ENCODE results near the gene PACSIN2.
A peak's percentile ranks its signal among the peaks of the same experiment; 100 is the strongest.

Gene PACSIN2

DNA sequence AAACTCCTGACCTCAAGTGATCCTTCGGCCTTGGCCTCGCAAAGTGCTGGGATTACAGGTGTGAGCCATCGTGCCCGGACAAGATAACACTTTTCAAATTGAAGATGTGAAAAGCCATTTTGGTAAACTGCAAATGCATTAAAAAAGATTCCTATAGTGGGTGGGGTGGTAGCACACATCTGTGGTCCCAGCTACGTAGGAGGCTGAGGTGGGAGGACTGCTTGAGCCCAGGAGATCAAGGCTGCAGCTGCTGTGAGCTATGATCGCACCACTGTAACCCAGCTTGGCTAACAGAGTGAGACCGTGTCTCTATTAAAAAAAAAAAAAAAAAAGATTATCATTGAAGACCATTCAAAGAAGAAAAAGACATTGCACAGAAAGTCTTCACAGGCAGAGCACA, 140.9 kb downstream of the PACSIN2 start:
- Histone ChIP-seq H3K27me3 (ENCODE audit: insufficient read depth, low read length) (no peaks in the 10 kb centered on the region), H3K36me3 (ENCODE audit: insufficient read depth, low read length) (no peaks in the 10 kb centered on the region), H2AFZ (ENCODE audit: low read length, unreplicated experiment) (no peak overlapping the region), H3K4me1 (ENCODE audit: control insufficient read depth, insufficient read depth, low read length, unreplicated experiment) (no peaks in the 10 kb centered on the region), H3K27ac (ENCODE audit: low read depth, low read length) (no peak overlapping the region), H3K79me2 (ENCODE audit: control insufficient read depth, insufficient read depth, low read length, unreplicated experiment) (no peaks in the 10 kb centered on the region), H3K4me3 (ENCODE audit: low read depth, low read length) (no peak overlapping the region)

DNA sequence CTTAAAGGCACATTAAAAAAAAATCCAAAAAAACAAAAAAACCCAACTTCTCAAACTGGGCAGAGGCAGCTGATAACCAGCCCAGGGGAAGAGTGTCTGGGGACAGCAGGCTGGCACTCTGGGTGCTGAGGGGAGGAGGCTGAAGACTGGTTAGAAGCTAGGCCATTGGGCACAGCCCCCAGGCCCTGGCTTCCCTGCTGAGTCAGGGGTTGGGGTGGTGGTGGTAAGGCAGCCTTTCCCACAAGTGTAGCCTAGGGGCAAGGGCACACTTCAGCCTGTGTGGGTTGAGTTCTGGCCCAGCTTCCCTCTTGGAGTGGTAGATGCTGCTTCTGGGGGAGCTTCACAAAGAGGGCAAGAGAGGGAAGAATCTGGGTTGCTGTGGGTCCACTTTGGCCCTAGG, 141.6 kb downstream of the PACSIN2 start:
- H2AFZ ChIP-seq (ENCODE audit: low read length, unreplicated experiment) = no peak overlapping the region
- H3K27me3 ChIP-seq (ENCODE audit: insufficient read depth, low read length) = no peaks in the 10 kb centered on the region
- no peaks in the 10 kb centered on the region for H3K36me3 ChIP-seq (ENCODE audit: insufficient read depth, low read length)
- no peaks in the 10 kb centered on the region for H3K4me1 ChIP-seq (ENCODE audit: control insufficient read depth, insufficient read depth, low read length, unreplicated experiment)
- no peaks in the 10 kb centered on the region for H3K79me2 ChIP-seq (ENCODE audit: control insufficient read depth, insufficient read depth, low read length, unreplicated experiment)
- H3K27ac ChIP-seq (ENCODE audit: low read depth, low read length) = no peak overlapping the region
- no peak overlapping the region for H3K4me3 ChIP-seq (ENCODE audit: low read depth, low read length)

DNA sequence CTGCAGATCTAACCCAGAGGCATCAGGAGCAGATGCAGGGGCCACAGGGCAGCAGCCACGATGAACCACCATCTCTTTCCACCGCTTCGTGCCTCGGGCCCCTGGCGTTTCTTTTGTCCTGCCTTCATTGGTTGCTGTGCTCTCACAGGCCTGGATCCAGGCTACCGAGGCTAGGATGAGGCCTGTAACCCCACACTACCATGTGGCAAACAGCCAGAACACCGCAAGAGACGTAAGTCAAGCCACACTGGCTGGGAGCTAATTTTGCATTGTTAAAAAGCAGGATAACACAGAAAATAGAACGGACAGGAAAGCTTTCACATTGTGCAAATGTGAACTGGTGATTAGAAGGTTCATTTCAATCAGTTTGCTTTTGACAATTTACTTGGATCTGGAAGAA, 142.1 kb downstream of the PACSIN2 start:
- no peaks in the 10 kb centered on the region for H3K4me1 ChIP-seq (ENCODE audit: control insufficient read depth, insufficient read depth, low read length, unreplicated experiment)
- H3K27ac ChIP-seq (ENCODE audit: low read depth, low read length) = no peak overlapping the region
- H3K36me3 ChIP-seq (ENCODE audit: insufficient read depth, low read length) = no peaks in the 10 kb centered on the region

DNA sequence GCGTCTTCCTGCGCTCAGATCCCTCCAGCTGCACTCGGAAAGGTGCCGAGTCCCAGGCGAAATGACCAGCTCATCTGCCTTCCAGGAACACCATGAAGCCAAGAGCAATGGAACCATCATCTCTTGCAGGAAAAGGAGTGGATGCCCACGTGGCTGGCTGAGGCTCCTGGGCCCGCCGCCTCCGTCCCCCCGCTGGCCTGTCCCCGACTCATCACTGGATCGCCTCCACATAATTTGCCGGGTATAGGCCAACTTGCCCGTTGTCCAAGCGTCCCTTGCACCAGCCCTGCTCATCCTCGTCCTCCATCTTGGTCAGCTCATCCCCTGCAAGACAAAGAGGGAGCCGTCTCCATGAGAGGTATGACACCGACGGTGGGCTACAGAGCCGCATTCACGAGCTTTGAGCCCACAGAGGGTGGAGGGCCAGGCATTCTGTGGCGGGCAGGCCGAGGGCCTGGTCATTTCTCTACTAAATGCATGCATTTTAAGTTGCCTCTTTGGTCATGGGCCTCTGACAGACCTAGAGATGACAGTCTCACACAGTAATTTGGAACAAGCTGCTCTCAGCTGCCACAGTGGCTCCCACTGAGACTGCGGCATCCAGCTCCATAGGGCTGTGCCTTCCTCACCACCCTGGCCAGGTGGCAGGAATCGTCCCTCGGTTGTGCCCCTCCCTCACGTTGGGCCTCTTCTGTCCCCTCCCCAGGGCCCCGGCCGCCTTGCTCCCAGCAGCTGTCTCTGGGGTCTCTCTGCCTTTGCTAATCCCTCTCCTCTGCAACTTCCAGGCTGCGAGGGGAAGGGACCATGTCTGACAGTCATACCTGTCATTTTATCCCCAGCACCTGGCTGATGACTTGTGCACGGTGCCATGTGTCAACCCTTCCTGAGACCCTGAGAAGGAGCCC, 143.6 kb downstream of the PACSIN2 start:
- no peaks in the 10 kb centered on the region for H3K36me3 ChIP-seq (ENCODE audit: insufficient read depth, low read length)
- H3K27me3 ChIP-seq (ENCODE audit: insufficient read depth, low read length) = no peaks in the 10 kb centered on the region
- no peak overlapping the region for H2AFZ ChIP-seq (ENCODE audit: low read length, unreplicated experiment)
- no peak overlapping the region for H3K4me3 ChIP-seq (ENCODE audit: low read depth, low read length)
- H3K79me2 ChIP-seq (ENCODE audit: control insufficient read depth, insufficient read depth, low read length, unreplicated experiment) = no peaks in the 10 kb centered on the region
- H3K4me1 ChIP-seq (ENCODE audit: control insufficient read depth, insufficient read depth, low read length, unreplicated experiment) = no peaks in the 10 kb centered on the region
- no peak overlapping the region for H3K27ac ChIP-seq (ENCODE audit: low read depth, low read length)

More for the DNA sequence above, 142.1 kb downstream of the PACSIN2 start:
- no peak overlapping the region for H3K4me3 ChIP-seq (ENCODE audit: low read depth, low read length)
- H3K27me3 ChIP-seq (ENCODE audit: insufficient read depth, low read length) = no peaks in the 10 kb centered on the region
- H2AFZ ChIP-seq (ENCODE audit: low read length, unreplicated experiment) = no peak overlapping the region
- H3K79me2 ChIP-seq (ENCODE audit: control insufficient read depth, insufficient read depth, low read length, unreplicated experiment) = no peaks in the 10 kb centered on the region

DNA sequence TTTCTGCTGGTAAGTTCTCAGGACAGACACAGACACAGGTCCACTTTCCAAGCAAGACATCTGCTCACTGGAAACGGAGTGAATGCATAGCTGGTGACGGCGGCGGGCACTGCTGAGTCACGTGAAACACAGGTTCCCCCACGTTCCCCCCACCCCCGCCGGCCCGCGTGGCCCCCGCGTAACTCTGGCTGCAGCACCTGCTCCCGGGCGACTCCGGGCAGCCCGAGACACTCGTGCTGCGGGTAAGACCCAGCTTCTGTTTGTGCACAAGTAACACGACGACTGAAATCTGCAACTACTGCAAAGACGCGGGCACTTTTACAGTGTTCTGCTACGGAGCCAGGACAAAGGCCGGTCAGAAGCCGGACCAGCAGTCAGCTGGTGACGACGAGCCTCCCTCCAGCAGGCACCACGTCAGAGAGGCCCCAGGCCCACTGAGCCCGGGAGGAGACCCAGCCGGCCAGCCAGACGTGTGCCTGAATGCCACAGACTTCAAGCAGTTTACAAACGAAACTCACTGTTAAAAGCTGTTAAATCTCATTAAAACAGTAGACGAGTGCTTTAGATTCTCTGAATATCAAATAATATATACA, 145.0 kb downstream of the PACSIN2 start:
- Histone ChIP-seq H3K27me3 (ENCODE audit: insufficient read depth, low read length) (no peaks in the 10 kb centered on the region), H3K36me3 (ENCODE audit: insufficient read depth, low read length) (no peaks in the 10 kb centered on the region), H2AFZ (ENCODE audit: low read length, unreplicated experiment) (no peak overlapping the region), H3K27ac (ENCODE audit: low read depth, low read length) (no peak overlapping the region), H3K4me1 (ENCODE audit: control insufficient read depth, insufficient read depth, low read length, unreplicated experiment) (no peaks in the 10 kb centered on the region), H3K4me3 (ENCODE audit: low read depth, low read length) (no peak overlapping the region), H3K79me2 (ENCODE audit: control insufficient read depth, insufficient read depth, low read length, unreplicated experiment) (no peaks in the 10 kb centered on the region)

DNA sequence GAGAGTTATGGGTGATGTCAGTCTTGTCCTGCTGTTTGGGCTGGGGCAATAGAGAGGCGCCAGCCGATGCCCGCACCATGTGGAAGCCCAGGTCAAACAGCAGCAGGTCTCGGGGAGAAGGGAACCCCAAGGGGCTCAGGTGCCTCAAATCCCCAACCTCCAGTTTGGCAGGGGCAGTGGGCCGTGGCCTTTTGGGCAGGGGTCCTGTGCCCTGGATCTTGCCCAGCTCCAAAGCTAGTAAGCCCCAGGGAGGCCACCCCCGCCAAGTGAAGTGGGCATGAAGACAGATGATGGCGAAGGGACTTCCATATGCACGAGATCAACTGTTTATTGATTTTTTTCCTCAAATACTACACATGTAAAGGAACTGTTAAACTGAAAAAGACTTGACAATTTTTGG, 145.5 kb downstream of the PACSIN2 start:
- Histone ChIP-seq H2AFZ (ENCODE audit: low read length, unreplicated experiment) (no peak overlapping the region), H3K36me3 (ENCODE audit: insufficient read depth, low read length) (no peaks in the 10 kb centered on the region), H3K4me3 (ENCODE audit: low read depth, low read length) (no peak overlapping the region), H3K4me1 (ENCODE audit: control insufficient read depth, insufficient read depth, low read length, unreplicated experiment) (no peaks in the 10 kb centered on the region), H3K79me2 (ENCODE audit: control insufficient read depth, insufficient read depth, low read length, unreplicated experiment) (no peaks in the 10 kb centered on the region), H3K27me3 (ENCODE audit: insufficient read depth, low read length) (no peaks in the 10 kb centered on the region), H3K27ac (ENCODE audit: low read depth, low read length) (no peak overlapping the region)

DNA sequence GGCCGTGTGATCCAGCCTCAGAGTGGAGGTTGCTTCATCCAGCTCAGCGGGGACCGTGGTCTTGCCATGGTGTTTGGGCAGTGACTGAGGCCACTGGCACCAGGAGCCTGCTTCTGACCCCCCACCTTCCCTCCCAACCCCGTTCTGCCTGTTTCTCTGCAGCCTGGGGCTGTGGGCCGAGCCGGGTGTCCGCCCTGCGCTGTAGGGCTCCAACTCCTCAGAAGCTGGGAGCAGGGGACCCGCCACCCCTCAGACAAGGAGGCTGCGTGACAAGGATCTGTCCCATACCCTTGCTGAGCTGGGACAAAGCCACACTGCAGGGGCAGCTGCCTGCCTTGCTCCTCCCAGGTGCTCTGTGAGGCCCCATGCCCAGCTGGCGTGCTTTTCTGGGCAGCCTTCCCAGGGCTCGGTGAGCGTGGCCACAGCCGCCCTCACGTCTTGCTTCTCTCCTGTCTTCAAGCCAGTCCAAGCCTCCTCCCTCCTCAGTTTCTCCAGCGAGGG, 146.1 kb downstream of the PACSIN2 start:
- H3K79me2 ChIP-seq (ENCODE audit: control insufficient read depth, insufficient read depth, low read length, unreplicated experiment) = no peaks in the 10 kb centered on the region
- no peak overlapping the region for H3K27ac ChIP-seq (ENCODE audit: low read depth, low read length)
- H3K4me1 ChIP-seq (ENCODE audit: control insufficient read depth, insufficient read depth, low read length, unreplicated experiment) = no peaks in the 10 kb centered on the region
- H2AFZ ChIP-seq (ENCODE audit: low read length, unreplicated experiment) = no peak overlapping the region
- H3K4me3 ChIP-seq (ENCODE audit: low read depth, low read length) = no peak overlapping the region
- no peaks in the 10 kb centered on the region for H3K36me3 ChIP-seq (ENCODE audit: insufficient read depth, low read length)
- no peaks in the 10 kb centered on the region for H3K27me3 ChIP-seq (ENCODE audit: insufficient read depth, low read length)

DNA sequence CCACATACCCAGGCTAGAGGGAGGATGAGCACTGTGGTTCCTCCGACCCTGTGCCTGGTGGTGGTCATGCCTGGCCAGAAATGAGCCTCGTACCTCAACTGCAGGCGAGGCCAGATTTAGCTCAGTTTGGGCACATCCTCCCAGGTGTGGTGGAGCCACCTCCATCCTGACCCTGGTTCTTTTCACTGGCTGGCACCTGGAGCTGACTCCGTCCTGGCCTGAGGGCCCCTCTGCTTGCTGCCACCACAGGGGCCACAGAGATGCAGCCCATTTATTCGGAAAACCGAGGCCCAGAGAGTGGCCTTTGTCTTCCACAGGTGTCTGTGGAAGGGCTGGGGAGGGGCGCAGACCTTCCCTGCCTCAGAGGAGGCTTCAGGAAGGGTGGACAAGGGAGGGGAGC, 148.8 kb downstream of the PACSIN2 start:
- Histone ChIP-seq H2AFZ (ENCODE audit: low read length, unreplicated experiment) (no peak overlapping the region), H3K79me2 (ENCODE audit: control insufficient read depth, insufficient read depth, low read length, unreplicated experiment) (no peaks in the 10 kb centered on the region), H3K4me3 (ENCODE audit: low read depth, low read length) (no peak overlapping the region), H3K36me3 (ENCODE audit: insufficient read depth, low read length) (no peaks in the 10 kb centered on the region), H3K27me3 (ENCODE audit: insufficient read depth, low read length) (no peaks in the 10 kb centered on the region), H3K4me1 (ENCODE audit: control insufficient read depth, insufficient read depth, low read length, unreplicated experiment) (peaks cover 6% of the 10 kb centered on the region), H3K27ac (ENCODE audit: low read depth, low read length) (no peak overlapping the region)

DNA sequence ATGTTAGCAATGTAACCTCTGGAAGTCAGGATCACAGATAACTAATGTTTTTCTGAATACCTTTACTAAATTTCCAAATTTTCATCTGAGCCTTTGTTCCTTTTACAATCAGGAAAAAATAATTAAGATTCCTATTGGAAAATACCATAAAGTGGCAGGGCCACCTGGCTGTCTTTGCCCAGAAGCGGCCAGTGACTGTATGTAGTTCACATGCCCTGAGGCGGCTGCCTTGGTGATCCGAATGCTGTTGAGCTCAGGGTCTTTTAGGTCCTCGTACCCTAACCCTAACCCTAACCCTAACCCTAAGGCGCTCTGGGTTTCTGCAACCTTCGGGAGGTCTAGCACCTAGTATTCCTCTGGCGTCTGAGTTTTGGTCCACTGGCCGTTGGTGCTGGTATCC, 149.4 kb downstream of the PACSIN2 start:
- H3K27ac ChIP-seq (ENCODE audit: low read depth, low read length) = no peak overlapping the region

DNA sequence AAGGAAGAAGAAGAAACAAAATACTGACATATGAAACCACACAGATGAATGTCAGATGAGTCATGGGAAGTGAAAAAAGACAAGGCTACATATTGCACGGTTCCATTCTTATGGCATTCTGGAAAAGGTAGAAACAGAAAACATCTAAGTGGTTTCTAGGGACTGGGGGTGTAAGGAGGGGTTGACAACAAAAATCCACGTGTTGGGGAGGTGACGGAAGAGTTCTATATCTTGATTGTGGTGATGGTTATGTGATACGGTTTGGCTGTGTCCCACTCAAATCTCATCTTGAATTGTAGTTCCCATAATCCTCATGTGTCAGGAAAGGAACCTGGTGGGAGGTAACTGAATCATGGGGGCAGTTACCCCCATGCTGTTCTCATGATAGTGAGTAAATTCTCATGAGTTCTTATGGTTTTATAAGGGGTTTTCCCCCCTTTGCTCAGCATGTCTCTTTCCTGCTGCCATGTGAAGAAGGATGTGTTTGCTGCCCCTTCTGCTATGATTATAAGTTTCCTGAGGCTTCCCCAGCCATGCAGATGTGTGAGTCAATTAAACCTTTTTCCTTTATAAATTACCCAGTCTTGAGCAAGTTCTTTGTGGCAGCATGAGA, 151.5 kb downstream of the PACSIN2 start:
- Histone ChIP-seq H3K27me3 (ENCODE audit: insufficient read depth, low read length) (no peaks in the 10 kb centered on the region), H3K79me2 (ENCODE audit: control insufficient read depth, insufficient read depth, low read length, unreplicated experiment) (peaks cover 3% of the 10 kb centered on the region), H3K4me3 (ENCODE audit: low read depth, low read length) (no peak overlapping the region), H3K4me1 (ENCODE audit: control insufficient read depth, insufficient read depth, low read length, unreplicated experiment) (peaks cover 6% of the 10 kb centered on the region), H3K36me3 (ENCODE audit: insufficient read depth, low read length) (no peaks in the 10 kb centered on the region), H2AFZ (ENCODE audit: low read length, unreplicated experiment) (no peak overlapping the region), H3K27ac (ENCODE audit: low read depth, low read length) (peak overlapping the region; percentile 84)

More for the DNA sequence above, 149.4 kb downstream of the PACSIN2 start:
- H2AFZ ChIP-seq (ENCODE audit: low read length, unreplicated experiment) = no peak overlapping the region
- no peak overlapping the region for H3K4me3 ChIP-seq (ENCODE audit: low read depth, low read length)
- H3K79me2 ChIP-seq (ENCODE audit: control insufficient read depth, insufficient read depth, low read length, unreplicated experiment) = peaks cover 3% of the 10 kb centered on the region
- H3K4me1 ChIP-seq (ENCODE audit: control insufficient read depth, insufficient read depth, low read length, unreplicated experiment) = peaks cover 6% of the 10 kb centered on the region
- H3K27me3 ChIP-seq (ENCODE audit: insufficient read depth, low read length) = no peaks in the 10 kb centered on the region
- no peaks in the 10 kb centered on the region for H3K36me3 ChIP-seq (ENCODE audit: insufficient read depth, low read length)

Measured in ACC112 (cell line).